GM12873 (cell line): ENCODE results near the gene KCNMA1.

Source experiments
- TF ChIP-seq, protein P1 (sequence below): IDR thresholded peaks from 2 replicates; pipeline ENCODE4 v1.5.1; 2012; ENCODE audit warnings: low read depth, mild to moderate bottlenecking, moderate library complexity, low read length, control low read depth; ENCODE audit not compliant: insufficient read depth; ENCODE audit errors: missing control alignments

KCNMA1 gene

GRCh38 chr10:77420947-77421523 lies 216.6 kb downstream of the KCNMA1 start:
- TF ChIP-seq, protein P1, sequence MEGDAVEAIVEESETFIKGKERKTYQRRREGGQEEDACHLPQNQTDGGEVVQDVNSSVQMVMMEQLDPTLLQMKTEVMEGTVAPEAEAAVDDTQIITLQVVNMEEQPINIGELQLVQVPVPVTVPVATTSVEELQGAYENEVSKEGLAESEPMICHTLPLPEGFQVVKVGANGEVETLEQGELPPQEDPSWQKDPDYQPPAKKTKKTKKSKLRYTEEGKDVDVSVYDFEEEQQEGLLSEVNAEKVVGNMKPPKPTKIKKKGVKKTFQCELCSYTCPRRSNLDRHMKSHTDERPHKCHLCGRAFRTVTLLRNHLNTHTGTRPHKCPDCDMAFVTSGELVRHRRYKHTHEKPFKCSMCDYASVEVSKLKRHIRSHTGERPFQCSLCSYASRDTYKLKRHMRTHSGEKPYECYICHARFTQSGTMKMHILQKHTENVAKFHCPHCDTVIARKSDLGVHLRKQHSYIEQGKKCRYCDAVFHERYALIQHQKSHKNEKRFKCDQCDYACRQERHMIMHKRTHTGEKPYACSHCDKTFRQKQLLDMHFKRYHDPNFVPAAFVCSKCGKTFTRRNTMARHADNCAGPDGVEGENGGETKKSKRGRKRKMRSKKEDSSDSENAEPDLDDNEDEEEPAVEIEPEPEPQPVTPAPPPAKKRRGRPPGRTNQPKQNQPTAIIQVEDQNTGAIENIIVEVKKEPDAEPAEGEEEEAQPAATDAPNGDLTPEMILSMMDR = no peak

- TF ChIP-seq, protein P1 = no peak
Observed at GRCh38 chr10:77419979-77420378, 217.6 kb downstream of the KCNMA1 start.

DNA sequence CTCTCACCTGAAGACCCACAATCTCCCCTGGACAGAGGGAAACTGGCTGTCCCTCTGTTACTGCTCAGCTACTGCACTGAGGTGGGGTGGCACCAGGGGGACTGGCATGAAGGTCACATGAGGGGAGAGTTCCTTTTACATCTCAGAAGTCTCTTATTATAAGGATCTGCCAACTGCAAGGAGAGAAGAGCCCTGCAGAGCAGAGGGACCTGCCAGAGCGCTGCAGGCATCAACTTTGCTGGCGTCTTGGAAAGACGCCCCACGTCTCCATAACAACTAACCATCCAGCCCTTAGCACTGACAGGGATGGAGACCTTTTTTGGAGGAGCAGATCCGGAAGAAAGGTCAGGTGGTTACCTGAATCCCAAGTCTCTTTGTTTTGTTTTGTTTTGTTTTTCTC lies 218.6 kb downstream of the KCNMA1 start:
- TF ChIP-seq, protein P1 = no peak

GRCh38 chr10:77417806-77418640 lies 219.6 kb downstream of the KCNMA1 start:
- TF ChIP-seq, protein P1 = no peak

DNA sequence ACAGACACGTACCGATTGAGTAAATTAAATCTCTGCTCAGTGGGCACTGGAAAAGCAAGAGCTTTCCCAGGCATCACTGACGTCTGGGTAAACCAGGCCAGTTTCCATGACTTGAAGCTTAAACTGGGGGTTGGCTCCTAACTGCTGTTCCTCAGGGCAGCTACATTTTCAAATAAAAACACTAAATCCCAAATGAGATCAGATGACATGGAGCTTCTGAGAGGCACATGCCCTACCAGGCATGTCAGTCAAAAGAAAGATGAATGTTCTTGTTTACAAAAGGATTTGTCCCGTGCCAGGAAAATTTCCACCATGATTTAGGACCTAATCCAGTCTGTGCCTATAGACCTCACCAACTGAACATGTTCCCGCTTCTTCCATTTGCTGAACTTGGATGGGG lies 220.2 kb downstream of the KCNMA1 start:
- TF ChIP-seq, protein P1 = no peak

DNA sequence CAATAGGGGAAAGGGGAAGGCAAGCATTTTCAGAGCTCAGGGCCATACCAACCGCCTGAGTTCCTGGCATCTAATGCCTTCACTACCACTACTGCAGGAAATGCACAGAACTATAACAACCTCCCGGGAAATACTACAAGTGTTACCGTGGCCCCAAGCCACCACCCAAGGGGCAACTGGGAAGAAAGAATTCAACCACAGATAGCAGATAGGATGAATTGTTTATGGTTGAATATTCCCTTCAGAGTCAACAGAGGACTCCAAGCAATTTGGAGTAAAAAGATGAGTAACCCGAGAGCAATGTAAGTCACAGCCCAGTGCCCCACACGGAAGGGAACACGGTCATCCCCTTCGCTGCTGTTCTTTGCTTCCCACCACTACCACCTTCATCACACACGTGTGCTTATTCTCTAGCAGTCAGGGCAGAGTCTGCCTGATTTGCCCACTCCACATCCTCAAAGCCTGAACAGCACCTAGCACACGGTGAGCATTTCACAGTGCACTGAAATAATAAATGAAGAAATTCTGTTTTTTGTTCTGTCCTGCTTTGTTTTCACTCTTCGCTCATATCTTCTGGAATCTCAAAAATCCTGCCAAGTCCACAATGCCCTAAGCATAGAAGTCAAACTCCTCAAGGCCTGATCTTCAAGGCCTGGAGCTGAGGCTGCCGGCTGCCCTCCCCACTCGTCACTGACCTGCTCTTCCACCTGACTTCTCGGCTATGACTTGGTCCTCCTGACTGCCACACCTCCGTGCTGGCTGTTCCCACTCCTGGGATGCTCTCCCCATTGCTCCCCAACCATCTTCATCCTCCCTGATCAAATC lies 221.1 kb downstream of the KCNMA1 start:
- TF ChIP-seq, protein P1 = no peak
